A549 treated with ZK216348 at 1 μM for 4 hours (cell line): Measurements from ENCODE around the gene TCF7. TPM values are rescaled to one million over a fixed set of nuclear protein-coding genes. Genes with fewer than 3 reads are reported as not detected.

Experiments used
- total RNA-seq: library from RNA; stranded (reverse); fragments of 200-300 nt; extraction: Qiagen RNA extraction; gene quantifications from 5 replicates; pipeline ENCODE4 v1.2.3, GENCODE V29; 2022; ENCODE audit warnings: low read depth

TCF7 gene
- 10.0 to 14.9 TPM (median 13.3 TPM) in 5 replicates for total RNA-seq

GRCh38 chr5:134113902-134114875 is at the start of gene TCF7:
TCF7 (plus strand) TSS chr5:134114681; CDS start chr5:134114907, 226 bp downstream.

GRCh38 chr5:134176511-134177368 is 62.3 kb downstream of the TCF7 start, which contains the start of gene SKP1:
SKP1 (minus strand) TSS chr5:134176950; CDS start chr5:134174022, 2,928 bp downstream.

Other genes with a start within 250 kb of the TCF7 start
- gene C5orf15, start 146.1 kb upstream of the TCF7 start, total RNA-seq = 44.8 to 60.1 TPM (median 55.1 TPM) in 5 replicates
- gene VDAC1, start 109.7 kb upstream of the TCF7 start, total RNA-seq = 384 to 409 TPM (median 402 TPM) in 5 replicates
- 587 to 794 TPM (median 595 TPM) in 5 replicates for gene SKP1, start 62.3 kb downstream of the TCF7 start, total RNA-seq
- 268 to 302 TPM (median 279 TPM) in 5 replicates for gene PPP2CA, start 111.4 kb downstream of the TCF7 start, total RNA-seq